Measurements from ENCODE around the gene CR2.

Gene CR2

GRCh38 chr1:207463021-207463420 is 8.9 kb downstream of the CR2 start:
- no peak for ATAC-seq
- TF ChIP-seq OSR1 (CRISPR knock-in tag; IDR thresholded peaks at IDR 0.05) (no peak), TSHZ2 (CRISPR knock-in tag; IDR thresholded peaks at IDR 0.05) (no peak), ARNTL (CRISPR knock-in tag; IDR thresholded peaks at IDR 0.05; ENCODE audit: borderline replicate concordance, low read depth) (no peak), ZNF70 (CRISPR knock-in tag; IDR thresholded peaks at IDR 0.05) (no peak), ZNF8 (CRISPR knock-in tag; IDR thresholded peaks at IDR 0.05) (no peak), CSRNP3 (CRISPR knock-in tag; IDR thresholded peaks at IDR 0.05) (no peak), CREB5 (CRISPR knock-in tag; IDR thresholded peaks at IDR 0.05; ENCODE audit: low read depth) (no peak), ESRRG (CRISPR knock-in tag; IDR thresholded peaks at IDR 0.05) (no peak), PATZ1 (CRISPR knock-in tag; IDR thresholded peaks at IDR 0.05; ENCODE audit: borderline replicate concordance) (no peak), CSDC2 (CRISPR knock-in tag; IDR thresholded peaks at IDR 0.05) (no peak), ISL1 (CRISPR knock-in tag; IDR thresholded peaks at IDR 0.05) (no peak), TOX (CRISPR knock-in tag; IDR thresholded peaks at IDR 0.05; ENCODE audit: borderline replicate concordance) (no peak), ZC3H10 (CRISPR knock-in tag; IDR thresholded peaks at IDR 0.05) (no peak)

GRCh38 chr1:207463571-207463970 is 9.4 kb downstream of the CR2 start:
- TF ChIP-seq ARNTL (CRISPR knock-in tag; IDR thresholded peaks at IDR 0.05; ENCODE audit: borderline replicate concordance, low read depth) (no peak), CSRNP3 (CRISPR knock-in tag; IDR thresholded peaks at IDR 0.05) (no peak), ESRRG (CRISPR knock-in tag; IDR thresholded peaks at IDR 0.05) (no peak), CREB5 (CRISPR knock-in tag; IDR thresholded peaks at IDR 0.05; ENCODE audit: low read depth) (no peak), ZNF565 (CRISPR knock-in tag; conservative IDR thresholded peaks at IDR 0.05; ENCODE audit: low read depth) (no peak), ZFP3 (CRISPR knock-in tag; IDR thresholded peaks at IDR 0.05) (no peak), ZNF70 (CRISPR knock-in tag; IDR thresholded peaks at IDR 0.05) (no peak), SNAI2 (CRISPR knock-in tag; IDR thresholded peaks at IDR 0.05) (no peak), PATZ1 (CRISPR knock-in tag; IDR thresholded peaks at IDR 0.05; ENCODE audit: borderline replicate concordance) (no peak), CSDC2 (CRISPR knock-in tag; IDR thresholded peaks at IDR 0.05) (no peak), BACH2 (CRISPR knock-in tag; IDR thresholded peaks at IDR 0.05; ENCODE audit: borderline replicate concordance) (no peak), OSR1 (CRISPR knock-in tag; IDR thresholded peaks at IDR 0.05) (no peak), ZFP30 (CRISPR knock-in tag; IDR thresholded peaks at IDR 0.05) (no peak), ZNF8 (CRISPR knock-in tag; IDR thresholded peaks at IDR 0.05) (no peak), POU6F1 (CRISPR knock-in tag; IDR thresholded peaks at IDR 0.05; ENCODE audit: borderline replicate concordance, low read depth) (no peak)
- ATAC-seq, result no peak
